Stimulated activated CD8-positive, alpha-beta memory T cell treated with anti-CD3 and anti-CD28 coated beads, Interleukin-12 subunit alpha, Interleukin-12 subunit beta, amount 100 ng/mL, for 24 hours (primary cell): Measurements from ENCODE around the gene ATP2B1.

ENCODE experiments used
- DNase-seq: peaks from one replicate; pipeline ENCODE4 v3.0.0-alpha.2; 2020; ENCODE audit errors: extremely low read depth

Gene ATP2B1

DNA sequence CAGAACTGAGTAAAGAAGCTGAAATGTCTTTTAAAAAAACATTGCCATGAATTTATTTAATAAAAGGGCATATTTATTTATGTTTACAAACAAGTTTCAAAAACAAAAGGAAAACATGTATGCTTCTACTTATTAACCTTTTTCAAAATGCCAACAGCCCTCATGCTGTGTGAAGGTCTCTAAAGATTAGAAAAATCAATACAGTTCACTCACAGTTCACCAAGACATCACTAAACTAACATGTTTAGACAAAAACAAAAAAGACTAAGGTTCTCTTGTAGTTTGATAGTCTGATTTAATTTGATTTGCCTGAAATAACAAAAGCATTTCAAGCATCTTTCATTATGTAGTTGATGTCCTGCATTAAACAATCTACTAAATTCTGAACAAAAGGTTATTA, 118.9 kb downstream of the ATP2B1 start:
- DNase-seq, result no peak

DNA sequence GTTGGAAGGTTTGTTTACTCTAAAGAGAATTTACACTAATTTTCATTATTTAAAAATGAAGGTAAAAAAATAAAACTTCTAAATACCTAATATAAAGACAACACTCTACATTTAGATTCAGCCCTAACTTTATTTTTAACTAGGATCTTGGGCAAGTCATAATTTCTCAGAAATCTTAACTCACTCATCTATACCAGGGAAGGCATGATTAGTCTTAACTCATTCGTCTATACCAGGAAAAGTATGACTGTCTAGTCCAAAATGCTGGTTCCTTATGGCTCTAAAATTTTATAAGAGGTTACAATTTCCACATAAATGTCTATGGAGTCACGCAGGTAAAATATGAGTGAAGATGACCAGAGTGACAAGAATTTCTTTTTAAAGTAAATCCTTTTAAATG, 130.1 kb downstream of the ATP2B1 start:
- no peak for DNase-seq

DNA sequence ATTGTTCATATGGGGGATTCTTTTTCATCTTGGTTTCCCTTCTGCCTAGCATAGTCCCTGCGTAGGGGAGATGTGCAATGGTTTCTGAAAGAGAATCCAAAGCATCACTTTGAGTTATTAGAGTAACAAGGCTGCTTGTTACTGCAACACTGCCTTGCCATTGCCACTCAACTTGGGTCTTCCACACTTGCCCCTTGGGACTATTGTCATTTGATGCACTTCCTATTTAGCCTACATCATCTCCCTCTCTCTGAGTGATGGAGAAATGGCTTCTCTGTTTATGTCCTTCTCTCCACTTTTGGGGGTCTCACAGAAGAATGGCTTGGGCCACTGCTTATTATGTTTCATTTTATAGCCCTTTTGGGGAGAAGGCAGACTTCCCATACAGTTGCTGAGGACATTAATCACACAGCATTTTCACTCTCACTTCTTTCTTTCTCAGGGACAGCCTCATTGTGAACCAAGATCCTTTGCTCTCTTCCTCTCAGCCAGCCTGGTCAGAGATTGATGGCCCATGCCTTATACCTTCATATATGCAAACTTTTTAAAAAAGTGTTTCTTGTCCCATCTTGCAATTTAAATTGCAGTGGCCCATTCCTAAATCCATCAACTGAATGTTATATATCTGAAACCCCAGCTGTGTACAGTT, 131.9 kb downstream of the ATP2B1 start:
- DNase-seq, result no peak

DNA sequence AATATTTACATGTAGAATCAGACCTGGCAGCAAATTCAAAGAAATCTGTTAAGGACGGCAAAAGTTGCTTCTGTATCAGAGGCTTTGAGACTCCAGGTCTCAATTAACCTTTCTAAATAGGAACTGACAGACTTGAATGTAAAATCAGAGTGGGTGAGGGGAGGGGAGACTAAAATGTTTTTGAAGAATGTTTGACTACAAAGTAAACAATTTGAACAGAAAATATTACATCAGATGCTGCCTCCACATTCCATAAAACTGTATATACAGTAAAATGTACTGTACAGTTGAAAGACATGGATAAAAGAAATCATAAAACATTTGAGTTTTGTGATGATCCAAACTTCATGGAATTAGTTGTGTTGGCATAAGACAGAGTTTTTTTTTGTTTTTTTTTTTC, 133.3 kb downstream of the ATP2B1 start:
- no peak for DNase-seq

DNA sequence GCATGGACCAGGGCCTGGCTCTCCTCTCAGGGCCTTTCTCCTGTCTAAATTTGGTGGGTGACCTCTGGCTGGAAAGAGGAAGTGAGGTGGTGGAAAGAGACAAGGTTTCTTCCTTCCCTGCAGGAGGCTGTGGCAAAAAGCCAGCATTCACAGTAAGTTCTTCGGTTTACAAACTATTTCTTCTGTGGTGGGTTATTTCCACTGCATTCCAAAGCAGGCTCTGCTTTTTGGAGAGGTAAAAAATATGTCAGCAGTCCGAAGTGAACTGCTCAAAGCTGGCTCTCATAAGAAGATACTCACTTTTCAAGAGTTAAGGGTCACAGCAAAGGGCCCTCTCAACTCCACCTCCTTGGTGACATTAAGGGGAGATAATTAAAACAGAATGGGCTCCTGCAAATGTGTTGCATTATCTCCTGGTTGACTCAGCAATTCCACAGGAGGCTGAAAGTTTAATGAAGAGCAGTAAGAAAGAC, 133.9 kb downstream of the ATP2B1 start:
- no peak for DNase-seq

DNA sequence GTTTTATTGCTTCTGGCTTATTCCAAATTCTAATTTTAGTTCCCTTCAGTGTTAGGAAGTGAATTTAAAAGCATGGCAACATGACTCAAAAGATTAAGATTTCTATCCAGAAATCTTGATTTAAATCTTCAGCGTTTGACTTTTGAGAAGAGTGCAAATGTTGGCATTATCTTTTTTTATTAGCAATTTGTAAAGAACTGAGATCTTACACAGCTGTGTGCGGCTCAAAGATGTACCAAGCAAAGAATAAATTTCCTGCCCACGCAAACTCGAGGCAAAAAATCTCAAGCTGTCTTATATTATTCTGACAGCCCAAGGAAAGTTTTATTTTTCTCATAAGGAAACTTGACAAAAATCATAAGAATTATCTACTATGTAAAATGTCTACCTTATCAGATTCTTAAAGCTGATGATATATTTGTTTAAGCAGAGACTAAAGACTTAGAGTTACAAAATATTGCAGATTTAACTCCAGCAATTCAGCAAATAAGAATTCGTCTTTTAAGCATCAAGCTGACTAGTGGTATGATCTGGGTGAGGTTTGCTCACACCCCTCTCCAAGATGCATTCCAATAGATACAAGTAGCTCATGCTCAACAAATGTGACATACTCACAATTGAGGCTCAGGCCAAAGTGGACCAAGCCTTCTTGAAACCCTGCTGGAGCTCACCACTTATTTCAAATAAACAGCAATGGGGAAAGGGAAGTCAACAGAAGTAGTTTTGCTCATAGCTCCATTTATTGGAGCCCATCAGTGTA, 135.4 kb downstream of the ATP2B1 start:
- no peak for DNase-seq

DNA sequence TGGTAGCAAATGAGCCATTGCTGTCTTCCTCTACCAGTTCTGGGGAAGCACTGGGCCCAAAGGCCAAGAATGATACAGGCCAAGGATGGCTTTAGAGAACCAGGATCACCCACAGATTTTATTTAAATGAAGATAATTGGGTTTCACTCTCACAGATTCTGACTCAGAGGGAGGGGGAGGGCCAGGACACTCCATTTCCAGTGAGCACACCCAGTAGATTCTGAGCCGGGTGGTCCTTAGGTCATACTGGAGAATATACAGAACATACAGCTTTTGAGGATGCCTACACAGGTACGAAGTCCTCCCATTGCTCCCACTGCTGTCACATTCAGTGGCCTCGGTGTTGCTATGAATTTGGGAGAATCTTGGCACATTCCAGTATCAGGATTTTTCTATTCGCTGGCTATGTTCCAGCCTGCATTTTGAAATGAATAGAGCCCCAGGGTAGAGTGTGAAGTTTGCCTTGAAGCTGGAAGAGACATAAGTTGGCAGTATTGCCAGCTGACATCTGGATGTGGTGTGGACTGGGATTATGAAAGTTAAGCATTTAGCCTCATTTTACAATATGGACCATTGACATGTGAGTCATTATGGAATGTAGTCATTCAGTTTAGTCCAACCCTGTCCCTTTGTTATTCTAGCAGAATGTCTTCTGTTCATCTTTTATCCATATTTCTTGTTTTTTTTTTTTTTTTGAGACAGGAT, 137.0 kb downstream of the ATP2B1 start:
- no peak for DNase-seq

DNA sequence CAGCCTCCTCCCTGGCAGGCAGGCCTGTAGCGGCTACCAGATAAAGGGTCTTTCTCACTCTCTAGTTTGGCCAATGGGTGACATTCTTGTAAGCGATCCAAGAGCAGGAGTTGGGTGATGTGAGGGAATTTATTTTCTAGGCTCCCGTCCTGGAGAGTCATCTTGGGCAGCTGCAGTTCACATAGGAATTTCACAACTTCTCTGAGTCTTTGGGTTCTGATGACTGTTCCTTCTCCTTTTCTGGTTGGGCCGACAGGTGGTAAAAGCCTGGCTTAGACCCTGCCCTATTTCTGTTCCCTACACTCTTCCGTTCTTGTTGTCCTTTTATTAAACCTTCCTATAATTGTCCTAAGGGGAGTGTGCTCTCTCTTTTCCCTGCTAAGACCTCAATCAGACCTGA, 140.2 kb downstream of the ATP2B1 start:
- no peak for DNase-seq

DNA sequence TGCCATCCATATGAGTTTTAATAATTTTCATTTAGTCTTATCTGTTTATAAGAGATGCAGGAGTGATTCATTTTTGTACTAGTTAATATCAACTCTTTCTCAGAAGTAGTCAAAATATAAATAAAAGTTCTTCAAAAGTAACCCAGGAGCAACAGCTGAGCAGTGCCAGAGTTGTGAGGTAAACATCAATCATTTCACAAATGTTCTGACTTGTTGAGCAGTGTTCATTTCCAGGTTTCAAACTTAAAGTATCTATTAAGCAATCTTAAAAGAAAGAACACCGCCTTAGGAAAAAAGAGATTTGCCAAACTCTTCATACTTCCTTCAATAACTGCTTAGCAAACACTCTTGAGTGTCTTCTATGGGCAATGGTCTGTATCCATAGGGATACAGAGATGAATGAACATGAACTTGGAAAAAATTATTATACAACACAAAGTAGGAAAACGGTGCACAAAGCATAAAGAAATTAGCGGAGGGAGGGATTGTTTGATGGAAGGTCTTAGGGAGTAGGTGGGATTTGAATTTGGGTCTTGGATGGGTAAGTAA, 140.9 kb downstream of the ATP2B1 start:
- DNase-seq, result no peak

DNA sequence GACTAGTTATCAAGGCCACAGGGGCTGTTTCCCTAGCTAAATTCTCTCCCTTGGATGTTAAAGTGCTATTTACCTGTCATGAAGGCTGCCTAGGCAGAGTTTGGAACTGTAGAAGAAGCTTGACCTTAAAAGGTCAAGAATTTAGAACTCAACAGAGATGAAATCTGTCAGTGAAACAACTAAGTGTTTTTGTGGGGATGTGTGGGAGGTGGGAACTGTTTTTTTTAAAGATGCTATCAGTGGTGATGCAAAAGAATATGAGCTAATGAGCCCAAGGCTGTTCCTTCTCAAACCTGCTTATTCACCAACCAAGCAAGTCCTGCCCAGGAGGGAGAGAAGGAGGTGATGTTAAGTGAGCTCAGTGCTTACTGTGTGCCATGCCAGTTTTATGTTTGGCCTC, 142.0 kb downstream of the ATP2B1 start:
- DNase-seq, result no peak

DNA sequence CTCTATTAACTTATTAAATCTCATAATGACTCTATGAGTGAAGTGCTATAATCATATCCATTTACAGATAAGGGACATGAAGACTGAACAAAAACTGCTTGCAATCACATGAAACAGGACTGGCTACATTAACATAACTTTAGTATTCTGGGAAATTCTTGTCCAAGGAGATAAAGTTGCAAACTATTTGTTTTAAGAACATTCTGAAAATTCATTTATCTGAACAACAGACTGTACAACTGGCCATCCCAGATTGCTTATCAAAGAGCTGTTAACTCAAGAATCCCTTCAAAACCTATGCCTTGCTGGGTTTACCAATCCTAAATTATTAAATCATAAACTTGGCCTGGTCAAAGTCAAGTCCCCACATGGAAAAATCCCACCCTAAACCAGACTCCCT, 143.6 kb downstream of the ATP2B1 start:
- DNase-seq, result no peak

DNA sequence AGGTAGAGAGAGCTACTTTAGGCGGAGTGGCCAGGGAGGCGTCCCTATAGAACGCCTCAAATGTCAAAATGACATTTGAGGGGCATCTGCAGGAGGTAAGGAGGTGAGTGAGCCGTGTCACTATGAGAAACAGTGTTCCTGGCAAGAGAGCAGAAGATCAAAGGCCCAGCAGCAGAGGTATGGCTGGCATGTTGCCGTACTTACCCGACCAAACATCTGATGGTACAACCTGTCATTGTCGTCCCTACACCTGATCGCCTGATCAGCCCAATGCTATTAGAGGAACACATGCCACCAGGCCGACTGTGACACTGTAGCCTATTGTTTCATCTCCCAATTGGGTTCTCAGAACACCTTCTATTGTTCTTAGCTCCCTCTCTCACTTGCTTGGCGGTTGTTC, 148.9 kb downstream of the ATP2B1 start:
- DNase-seq, result no peak

DNA sequence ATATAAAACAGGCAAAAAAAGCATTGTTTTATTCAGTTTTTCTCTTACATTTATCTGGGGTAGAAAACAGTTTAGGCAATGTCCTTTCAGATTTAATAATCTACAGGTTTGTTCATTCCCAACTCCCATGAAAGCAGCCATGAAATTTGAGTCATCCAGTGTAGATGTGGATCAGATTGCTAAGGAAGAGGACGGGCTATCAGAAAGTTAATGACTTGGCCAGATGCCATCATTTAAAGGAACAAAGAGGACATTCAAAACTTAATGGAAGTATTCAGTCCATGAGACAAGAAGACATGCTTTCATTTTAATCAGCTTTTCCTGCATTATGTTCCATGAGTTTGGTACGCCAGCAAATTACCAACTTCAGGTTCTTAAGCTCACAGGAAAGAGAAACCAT, 151.7 kb downstream of the ATP2B1 start:
- no peak for DNase-seq

DNA sequence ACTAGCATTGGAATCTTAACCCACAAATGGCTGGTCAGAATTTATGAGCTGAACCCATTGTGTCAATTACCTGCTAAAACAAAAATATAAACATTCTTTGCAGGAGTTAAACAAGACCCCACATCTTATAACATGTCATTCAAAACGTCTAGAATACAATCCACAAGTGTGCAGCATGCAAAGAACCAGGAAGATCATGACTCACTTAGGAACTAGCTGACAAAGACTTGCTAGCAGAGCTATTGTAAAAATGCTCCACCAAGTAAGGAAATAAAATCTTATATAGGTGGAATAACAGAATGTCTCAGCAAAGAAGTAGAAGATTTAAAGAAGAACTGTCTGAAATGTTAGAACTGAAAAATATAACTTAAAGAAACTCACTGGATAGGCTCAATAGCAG, 156.3 kb downstream of the ATP2B1 start:
- DNase-seq, result no peak

DNA sequence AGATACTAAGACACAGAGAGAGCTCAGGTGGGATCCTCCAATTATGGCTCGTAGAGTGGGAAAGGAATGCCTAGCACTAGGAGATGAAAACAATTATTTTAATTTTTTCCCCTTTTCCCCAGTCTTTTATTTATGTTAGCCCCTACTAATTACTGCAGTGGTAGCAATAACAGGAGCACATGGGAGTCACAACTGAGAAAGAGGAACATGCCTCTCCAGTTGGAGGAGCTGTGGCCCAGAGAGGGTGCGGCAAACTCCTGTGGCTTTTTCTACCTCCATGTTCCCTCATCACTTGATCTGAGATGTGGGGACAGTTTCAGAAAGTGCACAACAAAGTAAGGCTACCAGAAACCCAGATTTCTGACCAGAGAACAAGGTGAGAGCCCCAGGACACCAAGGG, 156.9 kb downstream of the ATP2B1 start:
- DNase-seq, result no peak

DNA sequence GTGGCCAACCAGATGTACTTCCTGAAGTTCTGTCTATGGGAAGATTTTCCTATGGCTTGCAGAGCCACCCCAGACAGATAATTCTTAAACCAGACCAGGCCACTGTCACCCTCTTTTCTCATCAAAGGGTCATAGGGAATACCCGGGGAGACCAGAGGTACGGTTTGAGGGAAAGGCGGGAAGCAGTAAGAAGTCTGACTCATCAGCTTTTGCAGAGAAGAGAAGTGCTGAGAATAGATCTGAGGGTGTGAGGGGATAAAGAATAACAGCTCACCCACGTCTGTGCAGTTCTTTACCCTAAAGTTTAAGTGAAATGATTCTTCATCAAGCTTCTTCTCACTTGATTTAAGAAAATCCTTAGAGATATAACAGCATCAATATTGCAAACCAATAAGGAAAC, 161.5 kb downstream of the ATP2B1 start:
- DNase-seq, result no peak

DNA sequence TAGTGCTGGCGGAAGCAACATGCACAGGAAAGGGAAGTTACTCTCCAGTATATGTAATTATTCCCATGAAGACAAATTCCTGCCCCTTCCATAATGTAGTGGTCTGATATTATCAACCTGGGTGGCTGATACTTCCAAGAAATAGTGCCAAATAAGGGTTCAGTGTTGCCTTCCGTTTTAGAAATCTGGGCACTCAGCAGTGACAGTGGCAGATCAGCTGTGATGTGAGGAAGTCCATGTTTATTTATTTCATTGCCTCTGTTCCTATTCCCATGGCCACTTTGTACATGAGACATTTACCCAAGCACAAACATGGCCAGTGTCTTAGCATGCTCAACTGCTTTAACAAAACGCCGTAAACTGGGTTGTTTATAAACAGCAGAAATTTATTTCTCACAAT, 162.5 kb downstream of the ATP2B1 start:
- DNase-seq, result no peak

DNA sequence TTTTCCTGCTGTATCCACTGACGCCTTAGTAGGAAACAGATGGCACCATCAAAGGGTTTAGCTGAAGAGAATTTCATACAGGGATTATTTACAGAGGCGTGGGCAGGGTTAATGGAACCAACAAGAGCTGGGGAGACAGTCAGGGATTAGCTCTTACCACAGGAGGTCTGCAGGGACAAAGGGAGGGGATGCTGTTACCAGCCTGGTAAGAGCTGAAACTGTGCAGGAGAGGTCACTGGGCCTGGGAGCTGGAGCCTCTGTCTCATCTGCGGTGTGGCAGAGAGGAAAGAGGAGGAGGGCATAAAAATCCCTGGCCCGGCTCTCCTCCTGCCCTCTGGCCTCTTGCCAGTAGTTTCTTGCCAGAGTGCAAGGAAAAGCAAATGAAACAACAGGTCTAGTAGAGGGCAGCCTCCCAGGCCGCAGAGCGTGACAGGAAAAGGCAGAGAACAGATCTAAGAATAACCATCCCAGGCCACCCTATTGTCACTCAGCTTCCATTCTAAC, 163.9 kb downstream of the ATP2B1 start:
- no peak for DNase-seq

DNA sequence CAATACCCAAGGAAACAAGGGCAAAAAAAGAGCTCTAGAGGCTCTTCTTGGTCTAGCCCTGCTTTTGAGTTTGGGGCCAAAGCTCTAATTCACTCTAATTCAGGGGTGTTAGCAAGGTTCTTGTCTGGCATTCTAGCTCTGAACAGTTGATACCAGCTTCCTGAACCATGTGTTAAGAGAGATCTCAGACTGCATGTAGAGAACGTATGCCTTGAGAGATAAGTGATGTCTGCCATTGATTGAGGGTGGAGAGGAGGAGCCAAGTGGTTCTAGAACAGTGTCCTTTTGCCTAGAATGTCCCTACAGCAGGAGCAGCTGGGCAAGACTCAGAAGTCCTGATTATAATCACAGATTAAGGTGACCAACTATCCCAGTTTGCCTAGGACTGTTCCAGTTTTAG, 164.6 kb downstream of the ATP2B1 start:
- DNase-seq, result no peak

DNA sequence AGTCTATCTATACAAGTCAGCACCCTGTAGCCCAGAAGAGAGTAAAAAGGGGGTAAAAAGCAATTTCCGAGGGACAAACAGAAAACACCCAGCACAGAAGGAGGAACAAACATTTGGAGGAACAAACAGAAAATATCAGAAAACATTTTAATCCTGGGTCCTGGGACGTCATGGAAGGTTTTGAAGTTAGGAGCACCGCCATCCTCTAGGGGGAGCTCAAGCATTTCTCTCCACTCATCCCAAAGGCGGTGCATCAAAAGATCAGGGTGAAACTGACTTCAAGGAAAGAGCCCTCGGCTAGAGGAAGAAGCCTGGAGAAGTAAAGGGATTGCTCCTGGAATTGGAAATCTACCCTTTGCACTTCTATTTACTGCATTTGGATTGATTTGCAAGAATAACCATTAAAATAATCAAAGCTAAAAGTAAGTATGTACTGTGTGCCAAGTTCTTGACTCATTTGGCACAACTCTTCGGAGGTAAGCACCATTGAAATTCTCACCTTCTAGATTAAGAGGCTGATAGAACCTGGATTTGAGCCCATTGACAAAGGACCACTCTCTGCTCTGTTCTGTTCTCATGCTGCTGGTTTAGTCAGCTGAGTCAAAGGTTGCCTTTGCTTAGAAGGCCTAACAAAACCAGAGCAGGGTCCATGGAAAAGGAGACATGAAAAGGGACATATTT, 165.6 kb downstream of the ATP2B1 start:
- peak; percentile 27 for DNase-seq

DNA sequence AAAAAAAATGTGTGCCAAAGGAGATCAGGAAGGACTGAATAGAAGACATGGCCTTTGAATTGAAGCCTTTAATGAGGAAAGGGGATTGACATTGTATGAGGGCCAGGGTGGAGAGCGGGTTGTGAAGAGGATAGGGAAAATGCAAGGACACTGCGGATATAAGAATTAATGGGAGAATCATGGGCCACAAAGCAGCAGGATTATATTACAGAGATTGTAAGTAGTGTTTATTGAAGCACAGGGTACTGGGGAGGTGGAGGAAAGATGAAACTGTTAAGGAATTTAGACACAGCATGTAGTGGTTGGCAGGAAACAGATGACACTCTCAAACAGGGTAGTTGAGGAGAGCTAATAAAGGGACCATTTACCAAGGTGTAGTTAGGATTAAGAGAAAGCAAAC, 166.4 kb downstream of the ATP2B1 start:
- no peak for DNase-seq

DNA sequence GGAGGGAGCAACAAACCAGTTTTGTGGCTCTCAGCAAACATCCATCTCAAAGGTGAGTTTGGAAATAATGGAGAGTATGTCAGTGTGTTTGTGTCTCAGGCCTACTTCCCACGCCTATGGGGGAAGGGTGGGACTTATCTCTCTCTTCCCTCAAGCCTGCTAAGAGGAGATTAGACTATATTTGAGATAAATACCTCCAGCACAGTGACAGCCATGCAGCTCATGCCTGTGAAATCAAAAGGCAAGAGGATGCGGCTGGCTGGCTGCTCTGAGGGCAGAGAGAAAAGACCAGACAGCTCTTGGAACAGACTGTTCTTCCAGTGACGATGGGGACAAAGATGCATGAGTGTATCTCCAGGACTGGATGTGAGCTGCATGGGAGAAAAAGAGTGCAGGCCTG, 168.1 kb downstream of the ATP2B1 start:
- DNase-seq, result no peak
